Caco-2 (cell line): Measurements from ENCODE around the gene DOCK4. TPM values are rescaled to one million over a fixed set of nuclear protein-coding genes. Genes with fewer than 3 reads are reported as not detected.

Source experiments
- BruUV-seq: library from RNA; stranded (reverse); fragments of 400-500 nt; replicated peaks from 2 replicates; lab custom pipeline; 2021; lab: Mats Ljungman, UMichigan
- CTCF ChIA-PET: fragments of 300-600 bp; sonication (Branson Sonifier 250); formaldehyde crosslinking; loops from one replicate; lab custom pipeline; 2022; ENCODE audit warnings: antibody characterized with exemption; lab: Charles Lee
- POLR2A ChIA-PET: fragments of 300-600 bp; sonication (Branson Sonifier 250); formaldehyde crosslinking; loops from one replicate; lab custom pipeline; 2022; ENCODE audit warnings: antibody characterized with exemption; lab: Charles Lee
- DNase-seq, 2 experiments: peaks; one replicate each; pipeline versions ENCODE4 v3.0.0 to v3.0.0-alpha.2; 2020 to 2022
- H3K27me3 ChIP-seq: replicated peaks from 2 replicates; pipeline ENCODE4 v1.6.0; 2011; ENCODE audit warnings: low read length; ENCODE audit not compliant: control insufficient read depth, insufficient read depth
- H3K36me3 ChIP-seq: 2 replicates; pipeline ENCODE4 v1.5.1; 2011; ENCODE audit warnings: low read length; ENCODE audit not compliant: control insufficient read depth, insufficient read depth
- H3K4me1 ChIP-seq: fragments of 250-450 bp; sonication (Bioruptor Pico); 2 replicates; pipeline ENCODE4 v1.5.1; 2020; ENCODE audit warnings: mild to moderate bottlenecking
- H3K4me3 ChIP-seq: 2 replicates; pipeline ENCODE4 v1.5.1; 2011; ENCODE audit warnings: low read depth, mild to moderate bottlenecking, control low read depth, low read length
- H3K9me3 ChIP-seq: fragments of 250-450 bp; sonication (Bioruptor Pico); 2 replicates; pipeline ENCODE4 v1.5.1; 2020; ENCODE audit warnings: mild to moderate bottlenecking, moderate library complexity
- H3K27ac Mint-ChIP-seq: one replicate; pipeline ENCODE4 v1.8.0; 2022; ENCODE audit warnings: mixed read lengths; ENCODE audit not compliant: unreplicated experiment
- H3K27me3 Mint-ChIP-seq: one replicate; pipeline ENCODE4 v1.8.0; 2022; ENCODE audit warnings: mixed read lengths; ENCODE audit not compliant: insufficient read depth, unreplicated experiment
- H3K36me3 Mint-ChIP-seq: one replicate; pipeline ENCODE4 v1.8.0; 2022; ENCODE audit warnings: mild to moderate bottlenecking, mixed read lengths; ENCODE audit not compliant: insufficient read depth, unreplicated experiment
- H3K4me1 Mint-ChIP-seq: one replicate; pipeline ENCODE4 v1.8.0; 2022; ENCODE audit warnings: low read depth, mixed read lengths; ENCODE audit not compliant: unreplicated experiment
- H3K4me3 Mint-ChIP-seq: one replicate; pipeline ENCODE4 v1.8.0; 2022; ENCODE audit warnings: mild to moderate bottlenecking, moderate library complexity, mixed read lengths; ENCODE audit not compliant: unreplicated experiment
- H3K9me3 Mint-ChIP-seq: one replicate; pipeline ENCODE4 v1.8.0; 2022; ENCODE audit warnings: mixed read lengths; ENCODE audit not compliant: unreplicated experiment
- CTCF ChIP-seq, 2 experiments: fragments of 200-600 bp in 1 of 2; IDR thresholded peaks; 1 replicate in 1 of 2; 2 replicates in 1 of 2; pipeline versions ENCODE4 v1.5.1 to v1.8.0; 2011 to 2022; ENCODE audit warnings: antibody characterized with exemption in 1 of 2, control low read depth in 1 of 2, inconsistent platforms in 1 of 2, low read depth in 1 of 2, low read length in 1 of 2, mild to moderate bottlenecking in 1 of 2, moderate library complexity in 1 of 2; ENCODE audit not compliant: insufficient read depth in 1 of 2, severe bottlenecking in 1 of 2, unreplicated experiment in 1 of 2
- intact Hi-C: fragments of 100-400 bp; cut with micrococcal nuclease; formaldehyde crosslinking; loops from one replicate; pipeline ENCODE4 v1.10.0; 2022; ENCODE audit not compliant: unreplicated experiment
- total RNA-seq: library from RNA; stranded (reverse); gene quantifications from 2 replicates; pipeline ENCODE4 v1.2.3, GENCODE V29; 2022

The DOCK4 gene
- total RNA-seq, 1 experiment from 2014 or later, result 2.0 TPM

GRCh38 chr7:112083776-112084355 lies 122.3 kb downstream of the DOCK4 start:
- H3K4me1 Mint-ChIP-seq, result no peaks in the 10 kb centered on the region
- Histone ChIP-seq H3K36me3 (no peaks in the 10 kb centered on the region), H3K4me1 (no peaks in the 10 kb centered on the region), H3K4me3 (no peak overlapping the region), H3K27me3 (no peaks in the 10 kb centered on the region), H3K9me3 (no peaks in the 10 kb centered on the region)
- BruUV-seq, result no TSS peak
- H3K4me3 Mint-ChIP-seq, result no peak overlapping the region
- DNase-seq, result no peak
- ChIA-PET CTCF (no interaction called here), POLR2A (no interaction called here)
- intact Hi-C loops, result loop anchor here (10.0 kb wide), 1 partner anchor 411 kb away; no protein-coding TSS in a partner anchor
- no peaks in the 10 kb centered on the region for H3K36me3 Mint-ChIP-seq
- no peaks in the 10 kb centered on the region for H3K9me3 Mint-ChIP-seq
- H3K27ac Mint-ChIP-seq, result no peak overlapping the region
- H3K27me3 Mint-ChIP-seq, result peaks cover 3% of the 10 kb centered on the region
- no peak for TF ChIP-seq CTCF (IDR thresholded peaks at IDR 0.05; ENCODE audit: insufficient read depth in 1 of 2, low read depth in 1 of 2, low read length in 1 of 2, severe bottlenecking in 1 of 2, unreplicated experiment in 1 of 2)

GRCh38 chr7:112082306-112082705 lies 123.9 kb downstream of the DOCK4 start:
- BruUV-seq, result no TSS peak
- ChIA-PET POLR2A (no interaction called here), CTCF (no interaction called here)
- Histone ChIP-seq H3K36me3 (no peaks in the 10 kb centered on the region), H3K27me3 (no peaks in the 10 kb centered on the region), H3K4me1 (no peaks in the 10 kb centered on the region), H3K4me3 (no peak overlapping the region), H3K9me3 (no peaks in the 10 kb centered on the region)
- no peak overlapping the region for H3K4me3 Mint-ChIP-seq
- intact Hi-C loops, result loop anchor here (10.0 kb wide), 1 partner anchor 412 kb away; no protein-coding TSS in a partner anchor
- DNase-seq, result no peak
- peaks cover 3% of the 10 kb centered on the region for H3K27me3 Mint-ChIP-seq
- H3K36me3 Mint-ChIP-seq, result no peaks in the 10 kb centered on the region
- H3K9me3 Mint-ChIP-seq, result no peaks in the 10 kb centered on the region
- no peak for TF ChIP-seq CTCF (IDR thresholded peaks at IDR 0.05; ENCODE audit: insufficient read depth in 1 of 2, low read depth in 1 of 2, low read length in 1 of 2, severe bottlenecking in 1 of 2, unreplicated experiment in 1 of 2)
- no peak overlapping the region for H3K27ac Mint-ChIP-seq
- H3K4me1 Mint-ChIP-seq, result no peaks in the 10 kb centered on the region

GRCh38 chr7:112081778-112082177 lies 124.4 kb downstream of the DOCK4 start:
- CTCF ChIA-PET, result no interaction called here

More at GRCh38 chr7:112081778-112082177, 124.4 kb downstream of the DOCK4 start:
- Histone ChIP-seq H3K27me3 (no peaks in the 10 kb centered on the region), H3K4me1 (no peaks in the 10 kb centered on the region), H3K4me3 (no peak overlapping the region), H3K9me3 (no peaks in the 10 kb centered on the region), H3K36me3 (no peaks in the 10 kb centered on the region)
- no peaks in the 10 kb centered on the region for H3K9me3 Mint-ChIP-seq
- no peak for TF ChIP-seq CTCF (IDR thresholded peaks at IDR 0.05; ENCODE audit: insufficient read depth in 1 of 2, low read depth in 1 of 2, low read length in 1 of 2, severe bottlenecking in 1 of 2, unreplicated experiment in 1 of 2)
- no peaks in the 10 kb centered on the region for H3K4me1 Mint-ChIP-seq
- intact Hi-C loops, result loop anchor here (10.0 kb wide), 1 partner anchor 413 kb away; no protein-coding TSS in a partner anchor
- H3K36me3 Mint-ChIP-seq, result no peaks in the 10 kb centered on the region
- H3K4me3 Mint-ChIP-seq, result no peak overlapping the region
- BruUV-seq, result no TSS peak
- DNase-seq, result no peak
- peaks cover 3% of the 10 kb centered on the region for H3K27me3 Mint-ChIP-seq
- POLR2A ChIA-PET, result no interaction called here
- no peak overlapping the region for H3K27ac Mint-ChIP-seq
